ENCODE measurements around the gene PIEZO2.

The PIEZO2 gene

GRCh38 chr18:10776493-10776892 is 372.9 kb downstream of the PIEZO2 start:
- no peak for DNase-seq

DNA sequence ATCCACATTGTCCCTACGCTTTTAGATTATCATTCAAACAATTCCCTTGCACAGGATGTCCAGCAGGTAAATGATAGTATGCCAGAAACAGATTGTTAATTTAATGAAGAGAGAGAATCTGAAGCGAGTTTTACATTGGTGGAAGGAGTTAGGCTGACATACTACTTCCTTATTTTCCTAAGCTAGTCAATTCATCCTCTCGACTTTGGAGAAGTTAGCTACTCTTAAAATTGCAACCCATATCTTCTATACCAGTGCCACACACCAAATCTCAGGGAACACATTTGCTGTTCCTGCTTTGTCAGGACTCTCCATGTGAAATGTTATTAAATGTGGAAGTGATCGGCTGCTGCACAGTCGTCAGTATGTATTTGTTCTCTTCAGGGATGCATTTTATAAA is 374.3 kb downstream of the PIEZO2 start:
- no peak for DNase-seq

- no peak for DNase-seq
Measured at GRCh38 chr18:10771053-10771709, 378.2 kb downstream of the PIEZO2 start.

GRCh38 chr18:10770264-10770663 is 379.1 kb downstream of the PIEZO2 start:
- DNase-seq = no peak

- DNase-seq = no peak
Measured at GRCh38 chr18:10768221-10768620, 381.1 kb downstream of the PIEZO2 start.

DNA sequence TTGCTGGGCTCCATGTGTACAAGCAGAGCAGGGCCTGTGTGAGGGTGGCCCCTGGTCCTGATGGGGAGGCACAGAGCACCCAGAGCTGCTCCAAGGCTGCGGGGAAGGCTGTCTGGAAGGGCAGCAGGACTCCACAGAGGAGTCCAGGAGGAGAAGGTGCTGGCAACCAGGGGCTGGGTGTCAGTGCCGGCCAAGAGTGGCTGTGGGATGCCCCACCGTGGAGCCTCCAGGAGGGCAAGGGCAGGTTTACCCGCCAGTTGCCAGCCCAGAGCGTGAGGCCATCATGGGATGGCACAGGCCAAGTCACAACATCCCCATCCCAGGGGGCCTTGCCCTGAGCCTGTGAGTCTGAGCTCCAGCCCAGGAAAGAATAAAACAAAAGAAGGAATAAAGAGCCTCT is 381.7 kb downstream of the PIEZO2 start:
- DNase-seq = no peak

DNA sequence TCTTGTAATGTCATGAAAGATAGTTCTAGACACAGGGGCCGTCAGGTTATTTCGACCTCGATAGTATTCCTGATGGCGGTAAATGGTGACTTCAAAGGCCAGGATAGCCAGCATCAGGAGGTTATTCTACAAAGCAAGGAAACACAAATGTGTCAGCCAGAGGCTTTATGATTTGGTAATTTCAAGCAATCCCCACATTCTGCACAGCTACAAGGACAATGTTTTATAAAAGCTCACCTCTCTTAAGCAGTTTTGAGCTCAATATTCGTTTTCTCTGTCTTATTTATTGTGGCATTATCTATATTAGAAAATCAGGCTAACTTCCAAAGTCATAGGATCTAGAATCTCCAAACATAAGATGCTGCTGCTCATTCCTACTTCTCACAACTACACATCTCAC is 388.4 kb downstream of the PIEZO2 start:
- no peak for DNase-seq

DNA sequence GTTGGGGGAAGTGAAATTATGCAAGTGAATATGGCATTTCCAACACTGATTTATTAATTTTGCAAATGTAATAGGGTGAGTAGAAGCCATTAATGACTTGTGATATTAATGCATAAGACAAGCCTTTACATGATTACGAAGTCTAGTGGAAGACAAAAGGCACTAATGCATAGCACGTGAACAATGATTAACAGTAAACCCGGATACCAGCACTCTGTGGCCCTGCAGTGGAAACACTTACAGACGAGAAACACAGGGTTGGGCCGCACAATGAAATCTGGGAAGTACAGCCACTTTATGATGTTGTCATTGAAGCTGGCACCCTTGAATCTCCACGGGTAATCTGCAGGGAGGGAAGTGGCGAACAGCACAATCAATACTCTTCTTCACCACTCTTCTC is 390.1 kb downstream of the PIEZO2 start:
- DNase-seq = no peak

GRCh38 chr18:10757946-10758345 is 391.4 kb downstream of the PIEZO2 start:
- no peak for DNase-seq

DNA sequence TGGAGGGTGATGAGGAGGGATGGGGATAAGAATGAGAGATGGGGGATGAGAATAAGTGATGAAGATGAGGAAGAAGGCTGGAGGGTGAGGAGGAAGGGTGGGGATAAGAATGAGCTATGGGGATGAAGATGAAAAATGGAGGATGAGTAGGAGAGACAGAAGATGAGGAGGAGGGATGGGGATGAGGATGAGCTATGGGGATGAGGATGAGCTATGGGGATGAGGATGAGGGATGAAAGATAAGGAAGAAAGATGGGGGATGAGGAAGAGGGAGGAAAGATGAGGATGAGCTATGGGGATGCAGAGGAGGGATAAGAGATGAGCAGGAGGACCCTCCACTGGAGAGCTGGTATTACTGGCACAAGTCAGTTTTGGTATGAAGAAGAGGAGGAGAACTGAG is 392.0 kb downstream of the PIEZO2 start:
- DNase-seq = no peak

GRCh38 chr18:10755855-10756254 is 393.5 kb downstream of the PIEZO2 start:
- DNase-seq = no peak

- DNase-seq = no peak
Measured at GRCh38 chr18:10754128-10754527, 395.2 kb downstream of the PIEZO2 start.

DNA sequence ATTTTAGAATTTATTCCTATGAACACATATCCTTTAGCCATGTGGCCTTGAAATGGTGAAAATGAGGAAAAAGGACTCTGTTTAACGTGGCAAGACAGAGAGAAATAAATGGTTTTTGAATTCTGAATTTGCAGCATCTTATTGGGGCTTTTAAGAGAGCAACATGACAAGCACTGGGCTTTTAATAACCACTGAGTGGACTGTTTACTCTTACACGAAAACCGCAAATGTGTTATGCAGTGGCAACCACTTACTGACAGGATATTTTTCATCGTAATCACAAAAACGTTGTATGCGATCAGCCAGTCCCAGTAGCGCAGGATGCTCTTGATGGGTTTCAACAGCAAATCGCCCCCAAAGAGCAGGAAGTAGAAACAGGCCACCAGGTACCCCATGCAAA is 397.0 kb downstream of the PIEZO2 start:
- no peak for DNase-seq

GRCh38 chr18:10751653-10752052 is 397.7 kb downstream of the PIEZO2 start:
- DNase-seq = peak; percentile 8

- DNase-seq = no peak
Measured at GRCh38 chr18:10750191-10751035, 399.0 kb downstream of the PIEZO2 start.

DNA sequence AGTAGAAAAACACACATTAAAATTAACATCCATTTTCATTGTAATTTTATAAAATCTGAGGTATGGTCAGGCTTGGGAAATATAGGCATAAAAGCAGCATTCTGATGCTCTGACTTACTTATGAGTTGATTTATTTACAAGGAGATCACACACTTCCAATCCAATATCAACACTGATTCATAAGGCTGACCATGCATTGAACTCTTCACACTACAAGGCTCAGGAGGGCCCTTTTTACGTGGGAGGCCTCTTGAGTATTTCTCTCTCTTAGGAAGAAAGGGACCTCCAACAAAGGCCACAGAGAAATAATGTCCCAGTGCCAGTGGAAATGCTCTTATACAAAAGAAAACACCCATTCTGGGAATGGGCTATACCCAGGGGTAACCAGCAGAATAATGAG is 400.7 kb downstream of the PIEZO2 start:
- DNase-seq = no peak

GRCh38 chr18:10745971-10746370 is 403.4 kb downstream of the PIEZO2 start:
- no peak for DNase-seq

GRCh38 chr18:10745219-10745618 is 404.1 kb downstream of the PIEZO2 start:
- no peak for DNase-seq

DNA sequence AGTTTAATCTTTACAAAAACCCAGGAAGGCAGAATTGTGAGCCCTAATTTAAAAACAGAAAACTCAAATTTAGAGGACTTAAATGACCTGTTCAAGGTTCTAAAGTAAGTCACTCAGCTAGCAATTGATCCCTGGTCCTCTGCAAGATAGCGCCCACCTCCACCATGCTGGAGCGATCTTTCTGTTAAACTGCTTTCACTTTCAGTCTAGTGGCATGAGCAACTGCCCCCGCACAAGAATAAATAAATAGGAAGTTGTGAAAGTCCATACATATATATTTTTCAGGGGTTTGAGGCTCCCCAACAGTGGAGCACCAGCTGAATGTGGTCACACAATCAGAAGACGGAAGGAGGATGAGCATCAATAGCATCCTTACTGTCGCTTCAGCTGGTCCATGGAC is 405.6 kb downstream of the PIEZO2 start:
- no peak for DNase-seq

DNA sequence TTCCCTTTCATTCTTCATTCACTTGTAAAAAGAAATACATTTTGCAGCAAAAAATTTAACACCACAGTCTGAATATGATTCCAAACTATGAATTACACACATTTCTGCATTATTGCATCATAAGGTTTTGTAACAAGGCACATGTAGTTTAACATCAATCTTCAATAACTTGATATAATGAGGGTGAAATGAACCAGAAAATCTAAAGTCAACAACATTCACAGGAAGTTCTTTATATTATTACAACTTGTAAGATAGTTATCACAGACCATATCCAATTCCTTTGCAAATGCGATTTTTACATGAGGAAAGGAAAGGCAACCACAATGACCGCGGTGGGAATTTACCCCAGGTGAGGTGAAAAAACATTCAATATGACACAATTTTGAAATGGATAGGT is 410.2 kb downstream of the PIEZO2 start:
- DNase-seq = no peak

- no peak for DNase-seq
Measured at GRCh38 chr18:10736984-10737383, 412.4 kb downstream of the PIEZO2 start.

- DNase-seq = no peak
Measured at GRCh38 chr18:10732990-10733389, 416.4 kb downstream of the PIEZO2 start.

GRCh38 chr18:10727477-10727876 is 421.9 kb downstream of the PIEZO2 start:
- DNase-seq = no peak

All from right kidney (tissue), 1 donor.